Activated naive CD8-positive, alpha-beta T cell treated with anti-CD3 and anti-CD28 coated beads, Interleukin-2, amount 10 ng/mL, durations not matched to agents 7 days and 5 days (primary cell): ENCODE data around the gene COLEC11. TPM values are rescaled to one million over a fixed set of nuclear protein-coding genes. Genes with fewer than 3 reads are reported as not detected.

Source experiments
- ATAC-seq: fragments of 150-1000 bp; cut with Tn5 transposase; one replicate; pipeline ENCODE4 v1.10.0; 2021; ENCODE audit warnings: low read depth, moderate library complexity
- POLR2A ChIA-PET: fragments of 350-600 bp; sonication (Branson Sonifier 250); formaldehyde crosslinking; loops from one replicate; lab custom pipeline; 2021; ENCODE audit warnings: antibody characterized with exemption; lab: Charles Lee
- DNase-seq: peaks from one replicate; pipeline ENCODE4 v3.0.0; 2021
- H3K27ac Mint-ChIP-seq: one replicate; pipeline ENCODE4 v1.8.0; 2022; ENCODE audit warnings: mild to moderate bottlenecking, mixed read lengths
- H3K27me3 Mint-ChIP-seq: one replicate; pipeline ENCODE4 v1.8.0; 2022; ENCODE audit warnings: mild to moderate bottlenecking, moderate library complexity, mixed read lengths
- H3K36me3 Mint-ChIP-seq: one replicate; pipeline ENCODE4 v1.8.0; 2021; ENCODE audit warnings: mild to moderate bottlenecking, mixed read lengths
- H3K4me1 Mint-ChIP-seq: one replicate; pipeline ENCODE4 v1.8.0; 2021; ENCODE audit warnings: mixed read lengths
- H3K4me3 Mint-ChIP-seq: one replicate; pipeline ENCODE4 v1.8.0; 2022; ENCODE audit warnings: mild to moderate bottlenecking, moderate library complexity, mixed read lengths
- H3K9me3 Mint-ChIP-seq: one replicate; pipeline ENCODE4 v1.8.0; 2021; ENCODE audit warnings: mixed read lengths
- total RNA-seq, 2 experiments: library from RNA; stranded (reverse); gene quantifications; one replicate each; pipeline ENCODE4 v1.2.3, GENCODE V29; 2021

COLEC11 gene
- total RNA-seq, 2 experiments from 2014 or later: 0.39 to 0.77 TPM

DNA sequence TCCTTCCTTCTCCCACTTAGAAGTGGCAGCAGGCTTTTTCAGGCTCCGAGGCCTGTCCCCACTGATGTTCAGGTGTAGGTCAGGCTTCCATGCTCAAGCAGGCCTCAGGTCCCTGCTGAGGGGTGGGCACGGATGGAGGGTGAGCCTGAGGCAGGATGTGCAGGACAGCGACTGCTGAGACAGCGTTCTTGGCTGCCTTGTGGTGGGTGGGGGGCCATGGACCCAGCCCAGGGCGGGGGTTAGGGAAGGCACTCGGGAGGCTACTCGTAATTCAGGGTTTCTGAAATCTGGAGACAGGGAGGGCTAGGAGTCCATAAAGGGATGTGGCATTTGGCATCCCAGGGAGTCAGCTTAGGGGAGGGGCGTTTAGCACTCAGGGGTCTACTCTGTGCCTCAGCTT, 30.3 kb downstream of the COLEC11 start:
- Mint-ChIP-seq H3K27me3 (peaks cover 6% of the 10 kb centered on the region), H3K36me3 (no peaks in the 10 kb centered on the region), H3K4me1 (no peaks in the 10 kb centered on the region), H3K27ac (no peak overlapping the region), H3K9me3 (no peaks in the 10 kb centered on the region), H3K4me3 (no peak overlapping the region)
- no peak for ATAC-seq
- POLR2A ChIA-PET: no interaction called here
- no peak for DNase-seq

DNA sequence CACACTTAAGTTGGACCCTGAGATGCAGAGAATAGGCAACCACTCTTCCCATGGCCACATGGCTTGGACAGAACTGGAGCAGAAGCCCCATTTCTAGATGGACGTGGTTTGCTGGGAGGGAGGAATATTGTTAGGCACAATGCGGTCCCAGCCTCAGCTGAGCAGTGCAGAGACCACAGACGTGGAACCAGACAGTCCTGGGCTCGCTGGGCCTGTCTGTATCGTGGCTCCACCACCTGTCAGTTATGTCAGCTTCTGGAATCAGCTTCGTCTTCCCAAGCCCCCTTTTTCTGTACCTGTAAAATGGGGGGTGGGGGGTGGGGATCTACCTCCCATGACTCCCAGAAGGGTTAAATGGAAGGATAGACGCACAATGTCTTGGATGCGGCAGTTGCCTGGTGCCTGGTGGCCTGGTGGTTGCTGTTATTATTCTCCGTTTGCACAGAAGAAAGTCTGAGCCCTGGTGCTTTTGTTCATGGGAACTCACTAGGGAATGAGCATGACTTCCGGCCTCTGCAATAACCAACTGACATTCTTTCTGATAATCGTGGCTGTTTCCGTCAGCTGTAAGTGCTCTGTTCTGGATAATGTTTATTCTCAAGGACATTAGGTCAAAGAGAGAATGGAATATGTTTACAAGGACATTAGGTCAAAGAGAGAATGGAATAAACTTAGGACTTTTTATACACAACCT, 31.4 kb downstream of the COLEC11 start:
- no peak overlapping the region for H3K4me3 Mint-ChIP-seq
- no peaks in the 10 kb centered on the region for H3K36me3 Mint-ChIP-seq
- no peak overlapping the region for H3K27ac Mint-ChIP-seq
- POLR2A ChIA-PET: no interaction called here
- ATAC-seq (no peak), DNase-seq (no peak)
- H3K27me3 Mint-ChIP-seq: peaks cover 2% of the 10 kb centered on the region
- no peaks in the 10 kb centered on the region for H3K4me1 Mint-ChIP-seq
- H3K9me3 Mint-ChIP-seq: no peaks in the 10 kb centered on the region

DNA sequence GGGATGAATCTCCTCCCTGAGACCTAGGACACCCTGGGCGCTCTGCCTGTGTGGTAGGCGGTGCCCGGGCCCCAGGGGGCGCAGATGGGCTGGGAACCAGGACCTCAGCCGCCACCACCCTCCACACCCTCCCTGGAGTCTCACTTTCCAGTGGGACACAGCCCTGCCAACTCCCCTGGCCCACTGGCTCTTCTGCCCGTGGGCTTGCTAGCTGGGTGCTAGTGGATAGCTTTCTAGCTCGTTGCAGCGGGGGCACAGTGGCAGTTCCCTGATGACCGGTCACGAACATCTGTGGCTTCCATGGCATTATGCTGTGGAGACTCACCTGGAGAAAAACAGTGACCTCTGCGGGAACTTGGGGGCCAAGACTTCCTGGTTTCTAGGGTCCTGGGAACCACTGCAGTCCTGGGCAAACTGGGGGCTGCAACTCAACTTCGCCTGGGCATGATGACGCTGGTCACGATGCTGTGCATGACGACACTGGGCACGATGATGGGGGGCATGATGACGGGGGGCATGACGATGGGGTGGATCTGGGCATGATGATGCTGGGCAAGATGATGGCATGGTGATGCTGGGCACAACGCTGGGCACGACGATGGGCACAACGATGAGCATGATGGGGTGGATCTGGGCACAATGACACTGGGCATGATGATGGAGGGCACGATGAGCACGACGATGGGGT, 32.0 kb downstream of the COLEC11 start:
- Mint-ChIP-seq H3K4me3 (no peak overlapping the region), H3K9me3 (no peaks in the 10 kb centered on the region)

GRCh38 chr2:3627500-3628100, 32.7 kb downstream of the COLEC11 start:
- DNase-seq (peak; percentile 15), ATAC-seq (no peak)
- no peaks in the 10 kb centered on the region for H3K4me1 Mint-ChIP-seq
- H3K4me3 Mint-ChIP-seq: no peak overlapping the region
- H3K9me3 Mint-ChIP-seq: no peaks in the 10 kb centered on the region
- no peaks in the 10 kb centered on the region for H3K36me3 Mint-ChIP-seq
- POLR2A ChIA-PET: no interaction called here
- H3K27me3 Mint-ChIP-seq: no peaks in the 10 kb centered on the region
- H3K27ac Mint-ChIP-seq: no peak overlapping the region

More for the DNA sequence above, 32.0 kb downstream of the COLEC11 start:
- no peaks in the 10 kb centered on the region for H3K27me3 Mint-ChIP-seq
- ATAC-seq (no peak), DNase-seq (no peak)
- H3K4me1 Mint-ChIP-seq: no peaks in the 10 kb centered on the region
- POLR2A ChIA-PET: no interaction called here
- H3K36me3 Mint-ChIP-seq: no peaks in the 10 kb centered on the region
- H3K27ac Mint-ChIP-seq: no peak overlapping the region

- Mint-ChIP-seq H3K27me3 (no peaks in the 10 kb centered on the region), H3K4me1 (no peaks in the 10 kb centered on the region), H3K36me3 (no peaks in the 10 kb centered on the region), H3K4me3 (no peak overlapping the region), H3K27ac (no peak overlapping the region), H3K9me3 (no peaks in the 10 kb centered on the region)
- DNase-seq: no peak
- POLR2A ChIA-PET: no interaction called here
- ATAC-seq: no peak
Observed at GRCh38 chr2:3628241-3628679, 33.3 kb downstream of the COLEC11 start.

- Mint-ChIP-seq H3K36me3 (no peaks in the 10 kb centered on the region), H3K4me1 (no peaks in the 10 kb centered on the region), H3K27me3 (no peaks in the 10 kb centered on the region), H3K4me3 (no peak overlapping the region), H3K27ac (no peak overlapping the region), H3K9me3 (no peaks in the 10 kb centered on the region)
- DNase-seq: peak; percentile 17
- POLR2A ChIA-PET: no interaction called here
- ATAC-seq: no peak
Observed at GRCh38 chr2:3628800-3629199, 33.9 kb downstream of the COLEC11 start.

DNA sequence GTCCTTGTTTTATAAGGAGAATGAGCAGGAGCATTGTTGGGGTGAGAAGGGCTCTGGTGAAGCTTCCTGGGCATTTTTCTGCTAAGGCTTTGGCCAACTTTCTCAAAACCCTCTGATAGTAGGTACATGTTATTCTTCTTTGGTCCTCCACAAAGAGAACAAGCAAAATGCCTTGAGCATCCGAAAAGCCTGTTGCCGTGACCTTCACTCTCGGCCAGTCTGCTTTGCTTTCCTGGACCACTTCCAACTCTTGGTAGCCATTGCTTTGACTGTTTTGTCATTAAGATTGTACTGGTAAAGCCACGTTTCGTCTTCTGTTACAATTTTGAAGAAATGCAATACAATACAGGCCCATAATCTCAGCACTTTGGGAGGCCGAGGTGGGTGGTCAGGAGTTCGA, 35.7 kb downstream of the COLEC11 start:
- no peak overlapping the region for H3K27ac Mint-ChIP-seq
- H3K9me3 Mint-ChIP-seq: no peaks in the 10 kb centered on the region
- no peaks in the 10 kb centered on the region for H3K27me3 Mint-ChIP-seq
- POLR2A ChIA-PET: no interaction called here
- ATAC-seq (no peak), DNase-seq (no peak)
- H3K36me3 Mint-ChIP-seq: no peaks in the 10 kb centered on the region
- no peaks in the 10 kb centered on the region for H3K4me1 Mint-ChIP-seq
- H3K4me3 Mint-ChIP-seq: no peak overlapping the region

GRCh38 chr2:3631161-3631850, 36.4 kb downstream of the COLEC11 start:
- H3K27me3 Mint-ChIP-seq: no peaks in the 10 kb centered on the region
- no peak overlapping the region for H3K27ac Mint-ChIP-seq
- DNase-seq (peak; percentile 19), ATAC-seq (no peak)
- H3K36me3 Mint-ChIP-seq: no peaks in the 10 kb centered on the region
- no peaks in the 10 kb centered on the region for H3K9me3 Mint-ChIP-seq
- POLR2A ChIA-PET: no interaction called here
- no peaks in the 10 kb centered on the region for H3K4me1 Mint-ChIP-seq
- H3K4me3 Mint-ChIP-seq: no peak overlapping the region

DNA sequence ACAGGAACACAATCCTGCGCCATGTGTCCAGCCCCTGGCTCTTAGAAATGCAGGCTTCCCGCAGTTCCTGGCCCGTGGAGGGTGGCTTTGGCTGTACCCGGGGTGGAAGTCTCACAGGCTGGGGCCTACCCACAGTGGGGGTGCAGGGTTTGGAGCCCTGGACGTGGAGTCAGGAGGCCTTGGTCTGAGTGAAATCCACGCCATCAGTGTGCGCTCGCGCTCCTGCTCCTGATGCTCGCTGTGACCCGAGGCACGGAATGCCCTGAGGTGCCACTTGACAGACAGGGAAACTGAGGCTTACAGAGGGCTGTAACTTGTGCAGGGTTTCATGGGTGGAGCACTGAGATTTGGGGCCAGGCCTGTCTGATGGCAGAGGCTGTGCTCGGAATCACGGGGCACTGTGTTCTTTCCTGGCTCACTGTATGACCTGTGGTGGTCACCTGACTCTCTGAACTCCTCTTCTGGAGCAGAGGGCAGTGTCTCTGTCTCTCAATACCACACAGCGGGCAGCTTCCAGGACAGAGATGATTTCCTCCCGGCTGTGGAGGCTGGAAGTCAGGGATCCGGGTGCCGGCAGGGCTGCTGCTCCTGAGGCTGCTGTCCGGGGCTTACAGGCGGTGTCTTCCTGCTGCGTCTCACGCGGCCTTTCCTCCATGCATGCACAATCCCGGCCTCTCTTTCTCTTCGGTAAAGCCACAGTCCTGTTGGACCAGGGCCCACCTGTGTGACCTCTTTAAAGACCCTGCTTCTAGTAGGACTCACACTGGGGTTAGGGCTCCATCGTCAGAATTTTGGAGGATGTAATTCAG, 37.1 kb downstream of the COLEC11 start:
- Mint-ChIP-seq H3K27me3 (peaks cover 2% of the 10 kb centered on the region), H3K27ac (no peak overlapping the region), H3K36me3 (no peaks in the 10 kb centered on the region), H3K4me1 (no peaks in the 10 kb centered on the region), H3K9me3 (no peaks in the 10 kb centered on the region), H3K4me3 (no peak overlapping the region)
- ATAC-seq (no peak), DNase-seq (peak; percentile 18)
- POLR2A ChIA-PET: no interaction called here

DNA sequence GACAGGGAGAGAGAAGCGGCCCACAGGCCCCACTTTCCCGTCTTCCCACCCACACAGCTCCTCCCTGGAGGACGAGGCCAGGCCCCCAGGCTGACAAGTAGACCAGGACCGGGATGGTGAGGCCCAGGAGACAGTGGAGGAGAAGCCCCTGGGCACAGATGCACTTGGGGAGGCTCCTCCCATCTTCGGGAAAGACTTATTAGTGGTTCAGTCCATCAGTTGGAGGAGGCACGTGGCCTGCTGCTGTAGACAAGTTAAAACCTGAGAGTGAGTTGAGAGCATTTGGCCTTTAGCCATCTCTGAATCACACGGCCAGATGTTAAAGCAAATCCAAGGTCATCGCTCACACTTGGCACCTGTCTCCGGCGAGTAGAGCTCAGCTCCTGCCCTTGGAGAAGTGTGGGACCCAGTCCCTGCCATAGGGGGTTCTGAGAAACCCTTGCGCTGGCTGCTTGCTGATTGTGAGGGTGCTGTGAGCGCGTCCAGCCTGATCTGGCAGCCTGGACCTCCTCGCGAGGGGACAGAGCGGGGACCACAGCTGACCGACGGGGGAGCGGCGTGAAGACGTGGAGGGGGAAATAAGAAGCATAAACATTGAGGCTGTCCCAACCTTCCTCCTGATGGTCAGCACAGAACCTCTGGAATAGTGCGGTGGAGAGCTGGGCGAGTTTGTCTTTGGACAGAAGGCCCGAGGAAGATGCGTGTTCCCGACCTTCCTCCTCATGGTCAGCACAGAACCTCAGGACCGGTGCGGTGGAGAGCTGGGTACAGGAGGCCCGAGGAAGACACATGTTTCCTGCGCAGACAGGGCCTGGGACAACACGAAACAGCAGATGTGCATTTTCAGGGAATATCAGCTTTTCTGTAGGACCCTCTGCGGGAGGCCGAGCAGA, 38.4 kb downstream of the COLEC11 start:
- DNase-seq (peak; percentile 17), ATAC-seq (no peak)
- Mint-ChIP-seq H3K27me3 (peaks cover 2% of the 10 kb centered on the region), H3K27ac (no peak overlapping the region), H3K36me3 (no peaks in the 10 kb centered on the region), H3K4me3 (no peak overlapping the region), H3K9me3 (no peaks in the 10 kb centered on the region), H3K4me1 (no peaks in the 10 kb centered on the region)
- POLR2A ChIA-PET: no interaction called here

DNA sequence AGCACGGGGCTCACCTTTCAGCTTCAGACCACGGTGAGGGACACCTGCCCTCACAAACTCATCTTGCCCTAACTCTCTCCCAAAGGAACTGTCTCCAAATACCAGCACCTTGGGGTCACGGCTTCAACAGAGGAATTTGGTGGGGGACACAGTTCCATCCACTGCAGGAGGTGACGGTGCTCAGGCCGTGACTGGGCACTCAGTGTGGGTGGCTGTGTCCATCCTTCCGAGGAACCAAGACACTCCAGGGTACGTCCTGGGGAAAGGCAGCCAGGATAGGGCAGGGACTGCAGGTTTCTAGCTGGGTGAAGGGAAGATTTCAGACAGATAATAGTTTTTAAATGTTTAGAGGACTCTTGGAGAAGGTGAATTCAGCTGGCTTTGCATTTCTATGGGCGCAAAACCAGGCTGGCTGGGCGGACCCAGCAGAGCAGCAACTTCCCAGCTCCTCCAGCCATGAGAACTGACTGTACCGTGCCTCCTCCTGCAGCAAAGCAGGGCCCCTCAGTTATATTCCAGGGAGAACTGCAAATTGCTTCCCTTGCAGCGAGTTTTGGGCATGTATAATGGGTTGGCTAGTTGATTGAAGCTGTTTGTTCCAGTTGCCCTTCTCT, 39.2 kb downstream of the COLEC11 start:
- POLR2A ChIA-PET: no interaction called here
- Mint-ChIP-seq H3K27me3 (peaks cover 2% of the 10 kb centered on the region), H3K9me3 (no peaks in the 10 kb centered on the region), H3K27ac (no peak overlapping the region), H3K36me3 (no peaks in the 10 kb centered on the region), H3K4me1 (no peaks in the 10 kb centered on the region), H3K4me3 (no peak overlapping the region)
- no peak for ATAC-seq
- DNase-seq: no peak

- POLR2A ChIA-PET: no interaction called here
- no peak overlapping the region for H3K4me3 Mint-ChIP-seq
- ATAC-seq: no peak
- H3K4me1 Mint-ChIP-seq: no peaks in the 10 kb centered on the region
- H3K27me3 Mint-ChIP-seq: peaks cover 2% of the 10 kb centered on the region
- no peak overlapping the region for H3K27ac Mint-ChIP-seq
- H3K36me3 Mint-ChIP-seq: no peaks in the 10 kb centered on the region
- no peak for DNase-seq
- H3K9me3 Mint-ChIP-seq: no peaks in the 10 kb centered on the region
Observed at GRCh38 chr2:3634596-3635121, 39.7 kb downstream of the COLEC11 start.
